Measurements from ENCODE around the gene IGSF21. TPM values are rescaled to one million over a fixed set of nuclear protein-coding genes. Genes with fewer than 3 reads are reported as not detected.
A peak's percentile ranks its signal among the peaks of the same experiment; 100 is the strongest.

The IGSF21 gene
- polyA plus RNA-seq, 3 donors, result not detected

DNA sequence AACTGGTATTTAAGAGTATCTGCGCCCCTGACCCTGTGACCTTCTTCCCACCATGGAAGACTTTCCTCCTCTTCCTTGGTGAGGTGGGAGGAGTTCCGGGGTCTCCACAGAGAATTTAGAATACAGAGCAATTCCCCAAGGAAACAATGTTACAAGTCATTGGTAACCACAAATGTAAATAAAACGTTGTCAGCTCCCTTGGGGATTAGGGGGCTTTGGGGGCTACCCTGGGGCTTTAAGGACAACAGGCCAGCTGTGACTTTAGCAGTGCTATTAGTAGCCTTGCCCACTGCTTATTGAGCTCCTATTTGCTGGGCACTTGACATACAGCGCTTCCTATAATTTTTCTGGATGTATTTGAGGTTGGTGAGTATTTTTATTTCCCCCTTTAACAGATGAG is 69.0 kb downstream of the IGSF21 start:
- Histone ChIP-seq H3K36me3 (replicated peaks in 1 of 2; ENCODE audit: control insufficient read depth in 1 of 2, insufficient read depth in 2 of 2, low read length in 2 of 2) (no peaks in the 10 kb centered on the region), H3K9ac (ENCODE audit: insufficient read depth, low read length, poor library complexity, severe bottlenecking) (no peak overlapping the region), H4K20me1 (ENCODE audit: insufficient read depth, low read length) (no peaks in the 10 kb centered on the region), H3K4me1 (ENCODE audit: control insufficient read depth in 1 of 2, insufficient read depth in 2 of 2, low read length in 2 of 2) (peaks cover 0 to 4% of the 10 kb centered on the region in 2 donors), H3K4me2 (replicated peaks; ENCODE audit: extremely low read depth, low read length, poor library complexity, severe bottlenecking) (no peak overlapping the region), H3K79me2 (ENCODE audit: insufficient read depth, low read length) (no peaks in the 10 kb centered on the region), H3K4me3 (replicated peaks in 1 of 3; ENCODE audit: low read depth in 2 of 3, low read length in 3 of 3) (no peak overlapping the region), H3K27ac (ENCODE audit: low read depth in 1 of 2, low read length in 2 of 2) (no peak overlapping the region), H3K27me3 (ENCODE audit: control insufficient read depth in 2 of 2, insufficient read depth in 2 of 2, low read length in 2 of 2) (peaks cover 0 to 2% of the 10 kb centered on the region in 2 donors), H2AFZ (ENCODE audit: insufficient read depth, low read depth, low read length, poor library complexity, severe bottlenecking) (no peak overlapping the region), H3K9me3 (replicated peaks in 1 of 2; ENCODE audit: control insufficient read depth in 1 of 2, insufficient read depth in 1 of 2, low read length in 2 of 2) (no peaks in the 10 kb centered on the region)
- no peak overlapping the region for H3K27ac Mint-ChIP-seq
- DNase-seq, result no peak
- H3K27me3 Mint-ChIP-seq (ENCODE audit: low read depth in 3 of 3), result peaks cover 8 to 20% (median 10%) of the 10 kb centered on the region in 3 donors
- peaks cover 8% of the 10 kb centered on the region for H3K4me1 Mint-ChIP-seq
- H3K9me3 Mint-ChIP-seq, result peaks cover 0 to 5% (median 0%) of the 10 kb centered on the region in 7 donors
- TF ChIP-seq, protein P1, sequence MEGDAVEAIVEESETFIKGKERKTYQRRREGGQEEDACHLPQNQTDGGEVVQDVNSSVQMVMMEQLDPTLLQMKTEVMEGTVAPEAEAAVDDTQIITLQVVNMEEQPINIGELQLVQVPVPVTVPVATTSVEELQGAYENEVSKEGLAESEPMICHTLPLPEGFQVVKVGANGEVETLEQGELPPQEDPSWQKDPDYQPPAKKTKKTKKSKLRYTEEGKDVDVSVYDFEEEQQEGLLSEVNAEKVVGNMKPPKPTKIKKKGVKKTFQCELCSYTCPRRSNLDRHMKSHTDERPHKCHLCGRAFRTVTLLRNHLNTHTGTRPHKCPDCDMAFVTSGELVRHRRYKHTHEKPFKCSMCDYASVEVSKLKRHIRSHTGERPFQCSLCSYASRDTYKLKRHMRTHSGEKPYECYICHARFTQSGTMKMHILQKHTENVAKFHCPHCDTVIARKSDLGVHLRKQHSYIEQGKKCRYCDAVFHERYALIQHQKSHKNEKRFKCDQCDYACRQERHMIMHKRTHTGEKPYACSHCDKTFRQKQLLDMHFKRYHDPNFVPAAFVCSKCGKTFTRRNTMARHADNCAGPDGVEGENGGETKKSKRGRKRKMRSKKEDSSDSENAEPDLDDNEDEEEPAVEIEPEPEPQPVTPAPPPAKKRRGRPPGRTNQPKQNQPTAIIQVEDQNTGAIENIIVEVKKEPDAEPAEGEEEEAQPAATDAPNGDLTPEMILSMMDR (IDR thresholded peaks at IDR 0.05), result no peak
- intact Hi-C loops (cut with micrococcal nuclease), result no loop called here
- H3K4me3 Mint-ChIP-seq, result no peak overlapping the region
- no CpG with 5 or more reads among the region's 4 CpGs for WGBS (ENCODE audit: insufficient coverage)
- H3K36me3 Mint-ChIP-seq, result no peaks in the 10 kb centered on the region

DNA sequence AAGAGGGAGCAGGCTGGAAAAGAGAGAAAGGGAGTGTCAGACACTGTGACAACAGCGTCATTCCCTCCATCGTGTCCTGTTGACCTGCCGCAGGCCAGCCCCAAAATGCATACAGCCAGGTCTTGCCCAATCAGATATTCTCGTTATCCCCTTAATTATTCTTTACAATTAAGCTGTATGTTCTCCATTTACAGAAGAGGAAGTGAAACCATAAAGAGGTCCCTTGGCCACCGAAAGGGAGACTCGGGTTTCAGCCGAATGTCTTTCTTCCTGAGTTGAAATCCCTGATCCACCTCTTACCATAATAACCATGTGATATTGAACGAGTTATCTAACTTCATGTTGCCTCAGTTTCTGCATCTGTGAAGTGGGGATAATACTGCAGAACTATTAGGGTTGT is 70.5 kb downstream of the IGSF21 start:
- Histone ChIP-seq H3K4me1 (ENCODE audit: control insufficient read depth in 1 of 2, insufficient read depth in 2 of 2, low read length in 2 of 2) (peaks cover 0 to 4% of the 10 kb centered on the region in 2 donors), H3K9ac (ENCODE audit: insufficient read depth, low read length, poor library complexity, severe bottlenecking) (no peak overlapping the region), H3K4me2 (replicated peaks; ENCODE audit: extremely low read depth, low read length, poor library complexity, severe bottlenecking) (no peak overlapping the region), H3K9me3 (replicated peaks in 1 of 2; ENCODE audit: control insufficient read depth in 1 of 2, insufficient read depth in 1 of 2, low read length in 2 of 2) (no peaks in the 10 kb centered on the region), H4K20me1 (ENCODE audit: insufficient read depth, low read length) (no peaks in the 10 kb centered on the region), H3K4me3 (replicated peaks in 1 of 3; ENCODE audit: low read depth in 2 of 3, low read length in 3 of 3) (no peak overlapping the region), H3K27ac (ENCODE audit: low read depth in 1 of 2, low read length in 2 of 2) (no peak overlapping the region), H3K27me3 (ENCODE audit: control insufficient read depth in 2 of 2, insufficient read depth in 2 of 2, low read length in 2 of 2) (peaks cover 0 to 2% of the 10 kb centered on the region in 2 donors), H2AFZ (ENCODE audit: insufficient read depth, low read depth, low read length, poor library complexity, severe bottlenecking) (no peak overlapping the region), H3K79me2 (ENCODE audit: insufficient read depth, low read length) (no peaks in the 10 kb centered on the region), H3K36me3 (replicated peaks in 1 of 2; ENCODE audit: control insufficient read depth in 1 of 2, insufficient read depth in 2 of 2, low read length in 2 of 2) (no peaks in the 10 kb centered on the region)
- peak; percentile 22 to 41 (median 39) for DNase-seq
- peaks cover 0 to 5% (median 0%) of the 10 kb centered on the region in 7 donors for H3K9me3 Mint-ChIP-seq
- H3K27me3 Mint-ChIP-seq (ENCODE audit: low read depth in 3 of 3), result peaks cover 6 to 20% (median 10%) of the 10 kb centered on the region in 3 donors
- TF ChIP-seq, protein P1 (IDR thresholded peaks at IDR 0.05), result no peak
- H3K27ac Mint-ChIP-seq, result peak overlapping the region in 2 of 7 donors; percentile 14 to 68
- 0% methylated on average over 1 of the region's 8 CpGs for WGBS (ENCODE audit: insufficient coverage)
- H3K4me3 Mint-ChIP-seq, result no peak overlapping the region
- peaks cover 8% of the 10 kb centered on the region for H3K4me1 Mint-ChIP-seq
- no peaks in the 10 kb centered on the region for H3K36me3 Mint-ChIP-seq
- intact Hi-C loops (cut with micrococcal nuclease), result no loop called here
